PC-3 (cell line): ENCODE results near the gene ADORA3. TPM values are rescaled to one million over a fixed set of nuclear protein-coding genes. Genes with fewer than 3 reads are reported as not detected.

Experiments used
- ATAC-seq: fragments of 200-7000 bp; cut with Tn5 transposase; 2 replicates; pipeline ENCODE4 v1.9.1; 2020; ENCODE audit warnings: mild to moderate bottlenecking, moderate library complexity
- Bru-seq: library from RNA; stranded (reverse); fragments of 400-500 nt; gene quantifications from one replicate; lab custom pipeline; 2021; lab: Mats Ljungman, UMichigan
- BruChase-seq, 2 experiments: library from RNA; stranded (reverse); fragments of 400-500 nt; gene quantifications; one replicate each; lab custom pipeline; 2021; lab: Mats Ljungman, UMichigan
- BruUV-seq: library from RNA; stranded (reverse); fragments of 400-500 nt; replicated peaks from 2 replicates; lab custom pipeline; 2021; lab: Mats Ljungman, UMichigan
- CTCF ChIA-PET: fragments of 300-600 bp; sonication (Branson Sonifier 250); formaldehyde crosslinking; loops from one replicate; lab custom pipeline; 2022; ENCODE audit warnings: antibody characterized with exemption; lab: Charles Lee
- POLR2A ChIA-PET: fragments of 300-600 bp; sonication (Branson Sonifier 250); formaldehyde crosslinking; loops from one replicate; lab custom pipeline; 2022; ENCODE audit warnings: antibody characterized with exemption; ENCODE audit not compliant: unreplicated experiment; lab: Charles Lee
- DNase-seq: peaks from one replicate; pipeline ENCODE4 v3.0.0-alpha.2; 2015
- H2AFZ ChIP-seq: fragments of 300-600 bp; sonication (generic); 2 replicates; pipeline ENCODE4 v1.6.0; 2016; ENCODE audit warnings: antibody characterized with exemption, low read length
- H3F3A ChIP-seq: fragments of 300-600 bp; sonication (generic); one replicate; pipeline ENCODE4 v1.6.0; 2017; ENCODE audit warnings: antibody characterized with exemption, low read length, control low read depth, mild to moderate bottlenecking; ENCODE audit not compliant: unreplicated experiment
- H3K27ac ChIP-seq: fragments of 300-600 bp; sonication (generic); 2 replicates; pipeline ENCODE4 v1.5.1; 2016; ENCODE audit warnings: mild to moderate bottlenecking, low read length
- H3K27me3 ChIP-seq: fragments of 300-600 bp; sonication (generic); 2 replicates; pipeline ENCODE4 v1.6.1; 2016; ENCODE audit warnings: low read length, mixed read lengths
- H3K36me3 ChIP-seq: fragments of 300-600 bp; sonication (generic); 2 replicates; pipeline ENCODE4 v1.6.1; 2016; ENCODE audit warnings: low read depth, mixed run types, low read length, mixed read lengths
- H3K4me1 ChIP-seq: fragments of 300-600 bp; sonication (generic); 2 replicates; pipeline ENCODE4 v1.5.1; 2016; ENCODE audit warnings: low read length; ENCODE audit not compliant: insufficient read depth
- H3K4me2 ChIP-seq: fragments of 300-600 bp; sonication (generic); 2 replicates; pipeline ENCODE4 v1.6.0; 2016; ENCODE audit warnings: low read length
- H3K4me3 ChIP-seq: fragments of 300-600 bp; sonication (generic); 2 replicates; pipeline ENCODE4 v1.5.1; 2016; ENCODE audit warnings: mild to moderate bottlenecking, low read length, mixed read lengths
- H3K79me2 ChIP-seq: fragments of 300-600 bp; sonication (generic); 2 replicates; pipeline ENCODE4 v1.6.1; 2017; ENCODE audit warnings: low read length, mixed read lengths
- H3K9ac ChIP-seq: fragments of 300-600 bp; sonication (generic); 2 replicates; pipeline ENCODE4 v1.6.0; 2016; ENCODE audit warnings: mild to moderate bottlenecking, low read length
- H3K9me2 ChIP-seq: fragments of 300-600 bp; sonication (generic); replicated peaks from 2 replicates; pipeline ENCODE4 v1.6.1; 2016; ENCODE audit warnings: mixed run types, low read length, mixed read lengths
- H3K9me3 ChIP-seq: fragments of 300-600 bp; sonication (generic); 2 replicates; pipeline ENCODE4 v1.6.1; 2016; ENCODE audit warnings: low read length, mixed read lengths
- H4K20me1 ChIP-seq: fragments of 300-600 bp; sonication (generic); 2 replicates; pipeline ENCODE4 v1.6.1; 2016; ENCODE audit warnings: low read length, mixed read lengths
- CTCF ChIP-seq: fragments of 300-600 bp; sonication (generic); conservative IDR thresholded peaks from 2 replicates; pipeline ENCODE4 v1.5.1; 2017; ENCODE audit warnings: antibody characterized with exemption, low read depth, mild to moderate bottlenecking, low read length
- EZH2 ChIP-seq: fragments of 300-600 bp; sonication (generic); IDR thresholded peaks from one replicate; pipeline ENCODE4 v1.6.1; 2017; ENCODE audit warnings: antibody characterized with exemption, mild to moderate bottlenecking, low read length; ENCODE audit not compliant: unreplicated experiment
- EZH2phosphoT487 ChIP-seq: fragments of 300-600 bp; sonication (generic); IDR thresholded peaks from 2 replicates; pipeline ENCODE4 v1.6.1; 2018; ENCODE audit warnings: mild to moderate bottlenecking, antibody characterized with exemption, low read length, borderline replicate concordance
- intact Hi-C: fragments of 100-400 bp; cut with micrococcal nuclease; formaldehyde crosslinking; loops from 2 replicates; pipeline ENCODE4 v1.9.0; 2023
- long read RNA-seq: library from polyadenylated mRNA; unstranded; transcript quantifications from one replicate; pipeline ENCODE4 v2.0.0, GENCODE V29; 2021; ENCODE audit not compliant: unreplicated experiment
- total RNA-seq: library from RNA; depleted of rRNA; stranded (reverse); fragments of >200 nt; gene quantifications from 2 replicates; pipeline ENCODE4 v1.2.3, GENCODE V29; 2014; rRNA removed

Gene ADORA3
- total RNA-seq, result not detected in 2 replicates
- Bru-seq, nascent RNA, result not detected
- not detected for BruChase-seq, experiment 1, labeled RNA remaining after a 6-hour chase
- percentile 14 among the genes with signal in this experiment for BruChase-seq, experiment 2, labeled RNA remaining after a 2-hour chase
- long read RNA-seq, result 0 reads

GRCh38 chr1:111503585-111504060 lies at the start of gene ADORA3, which contains the start of gene TMIGD3:
TSS of gene ADORA3 (minus strand) at chr1:111503633. CDS start at chr1:111503354, 279 bp downstream.
TSS of gene TMIGD3 (minus strand) at chr1:111503633. CDS start at chr1:111503354, 279 bp downstream.
- H3K27ac ChIP-seq, result no peak within 1 kb of the TSS
- H4K20me1 ChIP-seq, result no peaks in the 10 kb centered on the region
- H3F3A ChIP-seq, result no peaks in the 10 kb centered on the region
- peaks cover 12% of the 10 kb centered on the region for H3K4me1 ChIP-seq
- no TSS peak for BruUV-seq
- H3K79me2 ChIP-seq, result no peaks in the 10 kb centered on the region
- CTCF ChIA-PET, result no interaction called here
- no peak within 1 kb of the TSS for H3K9ac ChIP-seq
- H3K27me3 ChIP-seq, result no peaks in the 10 kb centered on the region
- H3K4me2 ChIP-seq, result no peak within 1 kb of the TSS
- no peaks in the 10 kb centered on the region for H3K9me3 ChIP-seq
- H2AFZ ChIP-seq, result no peak within 1 kb of the TSS
- no peak within 1 kb of the TSS for H3K4me3 ChIP-seq
- POLR2A ChIA-PET, result no interaction called here
- DNase-seq (no peak), ATAC-seq (no peak)
- TF ChIP-seq EZH2 (no peak), EZH2phosphoT487 (no peak), CTCF (no peak)
- H3K36me3 ChIP-seq, result no peaks in the 10 kb centered on the region
- intact Hi-C loops, result no loop called here
- H3K9me2 ChIP-seq, result no peaks in the 10 kb centered on the region

- H3K4me3 ChIP-seq, result no peak overlapping the region
- H3K4me2 ChIP-seq, result 0 out of 2 replicates have a peak overlapping the region, but pooled peaks have one; percentile 6
- BruUV-seq, result no TSS peak
- H3K79me2 ChIP-seq, result no peaks in the 10 kb centered on the region
- no peaks in the 10 kb centered on the region for H3K9me3 ChIP-seq
- no peaks in the 10 kb centered on the region for H4K20me1 ChIP-seq
- no peak overlapping the region for H3K9ac ChIP-seq
- no peaks in the 10 kb centered on the region for H3K27me3 ChIP-seq
- peak overlapping the region; percentile 50 for H3K27ac ChIP-seq
- DNase-seq (peak; percentile 78), ATAC-seq (peak; percentile 80)
- no peaks in the 10 kb centered on the region for H3K36me3 ChIP-seq
- H3K4me1 ChIP-seq, result peaks cover 14% of the 10 kb centered on the region
- ChIA-PET POLR2A (no interaction called here), CTCF (interaction anchor here (1.0 kb wide), 1 partner anchor 11 kb away, joined by 4 read pairs; no protein-coding TSS in a partner anchor)
- TF ChIP-seq CTCF (no peak), EZH2phosphoT487 (no peak), EZH2 (no peak)
- intact Hi-C loops, result no loop called here
- H3F3A ChIP-seq, result no peaks in the 10 kb centered on the region
- H2AFZ ChIP-seq, result peak overlapping the region; percentile 49; the same call in 1 of the 2 replicates
- no peaks in the 10 kb centered on the region for H3K9me2 ChIP-seq
These were observed 49.8 kb upstream of the ADORA3 start for GRCh38 chr1:111553196-111553595.

GRCh38 chr1:111552587-111552986 lies 49.2 kb upstream of the ADORA3 start:
- Histone ChIP-seq H4K20me1 (no peaks in the 10 kb centered on the region), H3F3A (no peaks in the 10 kb centered on the region), H2AFZ (no peak overlapping the region), H3K36me3 (no peaks in the 10 kb centered on the region), H3K9me2 (no peaks in the 10 kb centered on the region), H3K4me2 (no peak overlapping the region), H3K9ac (no peak overlapping the region), H3K27me3 (no peaks in the 10 kb centered on the region), H3K9me3 (no peaks in the 10 kb centered on the region), H3K4me1 (peaks cover 14% of the 10 kb centered on the region), H3K27ac (no peak overlapping the region), H3K4me3 (no peak overlapping the region), H3K79me2 (no peaks in the 10 kb centered on the region)
- BruUV-seq, result no TSS peak
- ATAC-seq (no peak), DNase-seq (no peak)
- ChIA-PET POLR2A (no interaction called here), CTCF (no interaction called here)
- no peak for TF ChIP-seq CTCF
- TF ChIP-seq EZH2phosphoT487, result no peak
- TF ChIP-seq EZH2, result no peak
- intact Hi-C loops, result no loop called here
